Sciatic nerve (tissue), 2 donors: Measurements from ENCODE around the gene PPP2R5C. TPM values are rescaled to one million over a fixed set of nuclear protein-coding genes. Genes with fewer than 3 reads are reported as not detected.

ENCODE experiments used
- ATAC-seq: fragments of 200-7000 bp; cut with Tn5 transposase; one replicate; pipeline ENCODE4 v1.9.1; 2020; ENCODE audit warnings: mild to moderate bottlenecking, moderate library complexity
- DNase-seq: peaks from one replicate; pipeline ENCODE4 v3.0.0-alpha.2; 2020; ENCODE audit warnings: low spot score
- intact Hi-C: fragments of 100-400 bp; cut with DNase I; formaldehyde crosslinking; loops from one replicate; pipeline ENCODE4 v1.14.2; 2022
- total RNA-seq: library from RNA; stranded (reverse); fragmentation: NEBNext Ultra II Directional; extraction: Animal tissue kit (Norgen Biotek cat#: 25700); gene quantifications from one replicate; pipeline ENCODE4 v1.2.1, GENCODE V29; 2021
- donor health status: DM: no; HTN: no; CAD: no.
- donor health status: DM: no; HTN: no; CAD: no.

Gene PPP2R5C
- total RNA-seq, 1 donor from 2014 or later = 144 TPM

DNA sequence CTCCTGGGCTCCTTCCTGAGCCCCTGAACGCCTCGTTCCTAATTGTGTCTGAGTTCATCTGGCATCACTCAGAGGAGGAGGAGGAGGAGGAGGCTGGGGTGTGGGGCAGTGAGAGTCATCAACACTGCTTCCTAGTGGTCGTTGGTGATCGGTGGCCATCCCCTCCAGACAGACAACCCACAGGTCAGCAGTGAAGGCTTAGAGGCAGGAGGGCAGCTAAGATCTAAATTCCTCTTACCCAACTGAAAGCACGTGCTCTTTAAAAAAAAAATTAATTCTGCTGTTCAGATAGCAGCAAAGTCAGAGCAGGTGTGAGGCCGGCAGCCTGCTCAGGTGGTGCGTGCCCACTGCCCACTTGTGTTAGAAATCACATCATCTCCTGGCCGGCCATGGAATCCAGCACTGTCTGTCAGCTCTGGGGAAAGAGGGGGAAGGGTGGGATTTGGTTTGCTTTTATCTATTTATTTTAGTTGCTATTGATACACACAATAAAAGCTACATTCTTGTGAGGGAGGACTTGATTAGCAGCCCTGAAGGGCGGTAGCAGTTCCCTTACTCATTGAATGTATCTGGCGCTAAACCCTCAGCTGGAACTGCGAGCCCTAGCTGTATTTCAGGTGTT is 46.6 kb downstream of the PPP2R5C start:
- DNase-seq = no peak
- no peak for ATAC-seq
- intact Hi-C loops = no loop called here

GRCh38 chr14:101808894-101809670 is 47.6 kb downstream of the PPP2R5C start:
- DNase-seq = no peak
- ATAC-seq = no peak
- intact Hi-C loops = no loop called here

DNA sequence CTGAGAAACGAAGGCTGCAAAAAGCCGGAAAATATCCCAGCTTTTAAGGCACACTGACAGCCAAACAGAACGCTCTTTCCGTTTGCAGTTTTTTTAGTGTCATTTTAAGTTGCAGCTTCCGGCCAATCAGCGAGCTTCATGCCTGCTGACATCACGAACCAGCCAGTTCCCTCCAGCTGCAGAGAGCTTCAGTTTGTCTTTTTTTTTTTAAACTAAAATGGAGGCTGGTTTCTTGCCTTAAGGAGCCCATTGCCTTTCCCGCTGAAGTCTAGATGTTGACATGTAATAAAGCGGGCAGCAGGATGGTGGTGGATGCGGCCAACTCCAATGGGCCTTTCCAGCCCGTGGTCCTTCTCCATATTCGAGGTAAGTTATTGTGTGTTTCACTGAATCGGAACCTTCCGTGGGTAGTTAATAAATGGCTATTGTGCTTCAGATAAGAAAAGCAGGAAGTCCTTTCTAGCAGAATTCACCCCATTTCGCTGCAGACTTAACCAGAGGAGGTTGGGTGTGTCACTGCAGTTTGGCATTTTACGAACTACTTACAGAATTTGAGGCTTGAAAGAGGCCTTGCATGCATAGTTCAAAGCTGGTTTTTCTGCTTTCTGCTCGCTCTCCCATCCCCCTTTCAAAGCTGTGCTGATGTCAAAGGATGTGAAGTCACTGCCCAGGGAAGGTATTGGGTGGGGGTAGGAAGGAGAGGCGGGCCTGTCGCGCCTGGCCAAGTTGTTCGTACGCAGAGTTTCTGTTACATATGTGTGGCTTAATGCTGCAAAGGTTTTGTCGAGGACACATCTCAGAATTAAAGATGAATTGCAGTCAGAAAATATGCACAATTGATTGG is 48.4 kb downstream of the PPP2R5C start:
- peak; percentile 98 for ATAC-seq
- intact Hi-C loops = no loop called here
- DNase-seq = peak; percentile 86

GRCh38 chr14:101810897-101811621 is 49.5 kb downstream of the PPP2R5C start:
- DNase-seq = no peak
- intact Hi-C loops = no loop called here
- ATAC-seq = no peak

GRCh38 chr14:101812071-101812470 is 50.6 kb downstream of the PPP2R5C start:
- DNase-seq (no peak), ATAC-seq (no peak)
- intact Hi-C loops = no loop called here

- intact Hi-C loops = no loop called here
- no peak for DNase-seq
- no peak for ATAC-seq
Measured at GRCh38 chr14:101813171-101813759, 51.8 kb downstream of the PPP2R5C start.

GRCh38 chr14:101813833-101814232 is 52.3 kb downstream of the PPP2R5C start:
- DNase-seq = no peak
- intact Hi-C loops = no loop called here
- no peak for ATAC-seq

- intact Hi-C loops = no loop called here
- DNase-seq (no peak), ATAC-seq (no peak)
Measured at GRCh38 chr14:101814934-101815333, 53.4 kb downstream of the PPP2R5C start.

DNA sequence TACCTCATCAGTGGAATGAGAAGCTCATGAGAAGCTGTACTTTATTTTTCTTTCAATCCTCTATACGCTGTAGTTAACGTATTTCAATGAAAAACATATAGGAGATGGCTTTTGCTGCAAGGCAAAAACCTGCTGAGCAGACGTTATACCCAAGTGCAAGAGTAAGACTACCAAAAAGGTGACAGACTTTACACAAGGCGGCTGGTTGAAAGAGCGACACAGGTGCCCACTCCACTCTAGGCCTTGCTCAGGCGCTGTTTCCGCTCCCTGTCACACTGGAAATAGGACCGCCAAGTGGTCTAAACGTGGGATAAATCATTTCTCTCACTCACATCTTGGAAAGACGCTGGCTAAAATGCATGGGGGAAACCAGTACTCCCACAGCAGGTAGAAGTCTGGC is 54.5 kb downstream of the PPP2R5C start:
- intact Hi-C loops = no loop called here
- ATAC-seq (no peak), DNase-seq (no peak)

DNA sequence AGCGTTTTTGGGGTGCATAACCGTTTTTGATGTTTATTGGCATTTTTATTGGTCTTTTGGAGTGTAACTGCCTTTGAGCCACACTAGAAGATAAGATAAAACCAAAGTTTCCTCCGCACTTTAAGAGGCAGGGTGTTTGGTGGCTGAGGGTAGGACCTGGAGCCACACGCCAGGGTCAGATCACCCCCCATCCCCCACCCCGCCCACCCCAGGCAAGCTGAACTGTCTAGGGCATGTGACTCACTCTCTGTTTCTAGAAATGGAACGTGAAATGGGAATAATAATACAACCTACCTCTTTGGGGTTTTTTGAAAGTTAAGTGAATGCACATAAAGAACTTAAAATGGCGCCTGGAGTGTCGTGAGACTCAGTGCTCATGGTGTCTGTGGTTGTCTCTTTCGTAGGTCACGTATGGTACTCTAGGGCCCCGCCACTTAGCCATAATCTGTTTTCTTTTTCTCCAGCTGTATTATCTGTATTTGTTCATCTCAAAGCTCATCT is 56.0 kb downstream of the PPP2R5C start:
- DNase-seq = no peak
- ATAC-seq = no peak
- intact Hi-C loops = no loop called here

DNA sequence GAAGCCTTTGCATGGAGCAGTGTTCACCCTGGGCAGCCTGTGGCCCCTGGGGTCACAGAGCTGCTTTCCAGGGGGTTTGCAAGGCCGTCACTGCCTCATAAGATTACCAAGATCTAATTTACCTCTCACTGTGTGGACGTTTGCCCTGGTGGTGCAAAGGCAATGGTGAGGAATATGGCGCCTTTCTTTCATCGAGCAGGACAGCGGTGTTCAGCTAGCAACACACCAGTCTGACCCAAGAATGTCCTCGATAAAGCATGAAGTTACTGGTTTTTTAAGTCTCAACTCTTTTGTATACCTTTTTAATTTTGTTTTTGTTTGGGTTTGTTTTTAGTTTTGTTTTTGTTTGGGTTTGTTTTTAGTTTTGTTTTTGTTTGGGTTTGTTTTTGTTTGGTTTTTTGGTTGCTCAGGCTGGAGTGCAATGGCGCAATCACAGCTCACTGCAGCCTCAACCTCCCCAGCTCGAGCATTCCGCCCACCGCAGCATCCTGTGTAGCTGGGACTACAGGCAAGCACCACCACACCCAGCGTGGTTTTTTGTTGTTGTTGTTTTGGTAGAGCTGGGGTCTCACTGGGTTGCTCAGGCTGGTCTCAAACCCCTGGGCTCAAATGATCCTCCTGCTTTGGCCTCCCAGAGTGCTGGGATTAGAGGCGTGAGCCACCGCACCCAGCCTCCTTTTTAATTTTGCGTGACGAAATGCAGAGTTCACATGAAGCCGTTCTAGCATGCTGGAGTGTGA is 57.9 kb downstream of the PPP2R5C start:
- intact Hi-C loops = no loop called here
- DNase-seq = no peak
- ATAC-seq = no peak

GRCh38 chr14:101820283-101820798 is 58.8 kb downstream of the PPP2R5C start:
- ATAC-seq (no peak), DNase-seq (no peak)
- intact Hi-C loops = no loop called here

GRCh38 chr14:101821528-101821927 is 60.0 kb downstream of the PPP2R5C start:
- ATAC-seq = no peak
- DNase-seq = no peak
- intact Hi-C loops = no loop called here

- intact Hi-C loops = no loop called here
- ATAC-seq (no peak), DNase-seq (no peak)
Measured at GRCh38 chr14:101823066-101823465, 61.6 kb downstream of the PPP2R5C start.

- DNase-seq = no peak
- intact Hi-C loops = no loop called here
- peak; percentile 65 for ATAC-seq
Measured at GRCh38 chr14:101823511-101824120, 62.1 kb downstream of the PPP2R5C start.

DNA sequence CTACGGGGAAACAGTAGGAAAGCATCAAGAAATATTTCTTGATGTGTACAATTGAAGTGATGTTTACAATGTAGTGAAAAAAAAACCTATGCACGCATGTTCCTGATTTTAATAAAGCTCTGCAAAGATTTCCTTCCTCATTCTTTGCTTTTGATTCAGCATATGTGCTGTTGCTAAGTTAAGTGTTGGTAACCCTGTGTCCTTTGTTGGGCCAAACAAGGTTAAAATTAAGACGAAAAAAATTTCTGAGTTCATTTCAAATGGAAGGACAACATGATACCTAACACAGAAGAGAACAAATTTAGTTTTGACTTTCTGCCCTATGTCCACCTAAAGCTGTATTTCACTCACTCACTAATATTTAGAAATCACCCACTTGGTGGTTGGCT is 62.8 kb downstream of the PPP2R5C start:
- ATAC-seq (peak; percentile 53), DNase-seq (no peak)
- intact Hi-C loops = no loop called here

GRCh38 chr14:101825797-101826196 is 64.3 kb downstream of the PPP2R5C start:
- intact Hi-C loops = no loop called here
- ATAC-seq = no peak
- DNase-seq = no peak
